ENCODE results near the gene C17orf107.

The C17orf107 gene

GRCh38 chr17:4944163-4944553 lies 44.8 kb downstream of the C17orf107 start:
- TF ChIP-seq CTCF (IDR thresholded peaks at IDR 0.05; ENCODE audit: extremely low read depth, missing control alignments) = no peak
- peak; percentile 47 for DNase-seq (ENCODE audit: low spot score)

GRCh38 chr17:4944554-4945175 lies 45.3 kb downstream of the C17orf107 start:
- DNase-seq (ENCODE audit: low spot score) = no peak
- no peak for TF ChIP-seq CTCF (IDR thresholded peaks at IDR 0.05; ENCODE audit: extremely low read depth, missing control alignments)

GRCh38 chr17:4945176-4945943 lies 46.0 kb downstream of the C17orf107 start:
- no peak for TF ChIP-seq CTCF (IDR thresholded peaks at IDR 0.05; ENCODE audit: extremely low read depth, missing control alignments)
- peak; percentile 78 for DNase-seq (ENCODE audit: low spot score)

- DNase-seq (ENCODE audit: low spot score) = no peak
- TF ChIP-seq CTCF (IDR thresholded peaks at IDR 0.05; ENCODE audit: extremely low read depth, missing control alignments) = no peak
These were observed 46.6 kb downstream of the C17orf107 start for GRCh38 chr17:4945944-4946280.

- no peak for TF ChIP-seq CTCF (IDR thresholded peaks at IDR 0.05; ENCODE audit: extremely low read depth, missing control alignments)
- no peak for DNase-seq (ENCODE audit: low spot score)
These were observed 47.1 kb downstream of the C17orf107 start for GRCh38 chr17:4946312-4946976.

GRCh38 chr17:4947010-4947410 lies 47.7 kb downstream of the C17orf107 start:
- no peak for TF ChIP-seq CTCF (IDR thresholded peaks at IDR 0.05; ENCODE audit: extremely low read depth, missing control alignments)

More at GRCh38 chr17:4947010-4947410, 47.7 kb downstream of the C17orf107 start:
- DNase-seq (ENCODE audit: low spot score) = no peak
